K562 (cell line): Measurements from ENCODE around the gene MRGPRE. TPM values are rescaled to one million over a fixed set of nuclear protein-coding genes. Genes with fewer than 3 reads are reported as not detected.

ENCODE experiments used
- ATAC-seq: fragments of 200-7000 bp; cut with Tn5 transposase; 3 replicates; pipeline ENCODE4 v1.9.1; 2020; ENCODE audit warnings: moderate library complexity
- BruUV-seq: library from RNA; stranded (reverse); fragments of 400-500 nt; replicated peaks from 2 replicates; lab custom pipeline; 2021; lab: Mats Ljungman, UMichigan
- CTCF ChIA-PET: fragments of 300-600 bp; formaldehyde crosslinking; extraction: SDS; loops from one replicate; lab custom pipeline; 2021; ENCODE audit warnings: low intra/inter-chr PET ratio; lab: Yijun Ruan, JAX
- POLR2A ChIA-PET: fragments of 300-600, 350-650 bp; sonication (Branson Sonifier 250); formaldehyde crosslinking; extraction: SDS; loops from one replicate; lab custom pipeline; 2021; ENCODE audit warnings: antibody characterized with exemption, inconsistent platforms; lab: Yijun Ruan, JAX
- DNase-seq, 4 experiments: peaks; one replicate each; pipeline versions ENCODE4 v3.0.0 to v3.0.0-alpha.2; 2011 to 2018; ENCODE audit warnings: low spot score in 3 of 4, mixed read lengths in 3 of 4; ENCODE audit errors: extremely low read depth in 1 of 4
- FAIRE-seq: peaks from 2 replicates; lab custom pipeline; 2011; peaks lifted over from hg19 to GRCh38; lab: Jason Lieb, UNC
- H2AFZ ChIP-seq: 2 replicates; pipeline ENCODE4 v1.6.0; 2011; ENCODE audit warnings: low read depth, low read length, control low read depth, inconsistent platforms
- H3K27ac ChIP-seq: fragments of 200-600 bp; 3 replicates; pipeline ENCODE4 v1.8.0; 2011; ENCODE audit warnings: low read depth, mild to moderate bottlenecking, control low read depth, inconsistent platforms, low read length, moderate library complexity, mixed read lengths; ENCODE audit errors: extremely low read depth
- H3K27me3 ChIP-seq, 2 experiments: fragments of 300-600 bp in 1 of 2; 2 replicates in 1 of 2; 3 replicates in 1 of 2; pipeline versions ENCODE4 v1.6.0 to v1.8.0; 2011; ENCODE audit warnings: inconsistent platforms in 2 of 2, low read length in 2 of 2, mild to moderate bottlenecking in 1 of 2, mixed read lengths in 1 of 2, moderate library complexity in 1 of 2; ENCODE audit not compliant: control insufficient read depth in 2 of 2, insufficient read depth in 2 of 2
- H3K36me3 ChIP-seq: fragments of 300-600 bp; 3 replicates; pipeline ENCODE4 v1.8.0; 2011; ENCODE audit warnings: mild to moderate bottlenecking, low read length, inconsistent platforms; ENCODE audit not compliant: control insufficient read depth, insufficient read depth
- H3K4me1 ChIP-seq, 2 experiments: fragments of 200-600 bp in 1 of 2; replicated peaks in 1 of 2; 2 replicates in 1 of 2; 3 replicates in 1 of 2; pipeline versions ENCODE4 v1.5.1 to v1.8.0; 2011; ENCODE audit warnings: inconsistent platforms in 2 of 2, low read length in 2 of 2, mild to moderate bottlenecking in 1 of 2, mixed read lengths in 1 of 2, moderate library complexity in 1 of 2; ENCODE audit not compliant: control insufficient read depth in 2 of 2, insufficient read depth in 2 of 2
- H3K4me2 ChIP-seq: 2 replicates; pipeline ENCODE4 v1.6.1; 2011; ENCODE audit warnings: low read length, control low read depth, inconsistent platforms, mixed read lengths; ENCODE audit not compliant: insufficient read depth
- H3K4me3 ChIP-seq: fragments of 200-600 bp; sonication (generic), shearing (Covaris generic); 2 replicates; pipeline ENCODE4 v1.5.1; 2016; ENCODE audit warnings: control low read depth, inconsistent platforms
- H3K79me2 ChIP-seq: fragments of 200-600 bp; 3 replicates; pipeline ENCODE4 v1.8.0; 2011; ENCODE audit warnings: low read length, inconsistent platforms; ENCODE audit not compliant: control insufficient read depth, insufficient read depth
- H3K9ac ChIP-seq, 2 experiments: 2 replicates each; pipeline versions ENCODE4 v1.6.0 to v1.6.1; 2011; ENCODE audit warnings: low read depth in 2 of 2, low read length in 2 of 2, control low read depth in 1 of 2, inconsistent platforms in 1 of 2, mild to moderate bottlenecking in 1 of 2, mixed read lengths in 1 of 2; ENCODE audit not compliant: insufficient read depth in 1 of 2
- H3K9me1 ChIP-seq: one replicate; pipeline ENCODE4 v1.6.0; 2011; ENCODE audit warnings: inconsistent platforms, mild to moderate bottlenecking, low read length, moderate library complexity; ENCODE audit not compliant: control insufficient read depth, insufficient read depth
- H3K9me3 ChIP-seq: replicated peaks from 2 replicates; pipeline ENCODE4 v1.5.1; 2011; ENCODE audit warnings: low read depth, low read length, inconsistent platforms; ENCODE audit not compliant: control insufficient read depth, insufficient read depth
- H4K20me1 ChIP-seq: replicated peaks from 2 replicates; pipeline ENCODE4 v1.6.1; 2011; ENCODE audit warnings: low read length, inconsistent platforms, mixed read lengths; ENCODE audit not compliant: control insufficient read depth, insufficient read depth
- ADNP ChIP-seq: fragments of 200-800 bp; sonication (Bioruptor generic); IDR thresholded peaks from 2 replicates; pipeline ENCODE4 v1.6.1; 2016; ENCODE audit warnings: missing genetic modification characterization, missing compliant biosample characterization
- CBX1 ChIP-seq: sonication (generic); IDR thresholded peaks from 2 replicates; pipeline ENCODE4 v1.6.1; 2016; ENCODE audit warnings: antibody characterized with exemption, low read depth, mild to moderate bottlenecking
- EGR1 ChIP-seq: fragments of 450-650 bp; conservative IDR thresholded peaks from 2 replicates; pipeline ENCODE4 v1.6.1; 2017; ENCODE audit warnings: mild to moderate bottlenecking
- GABPA ChIP-seq: fragments of 200-800 bp; sonication (Bioruptor generic); conservative IDR thresholded peaks from 2 replicates; pipeline ENCODE4 v1.6.1; 2016; ENCODE audit warnings: low read depth, missing genetic modification characterization, missing compliant biosample characterization
- GABPB1 ChIP-seq: sonication (generic); formaldehyde crosslinking; IDR thresholded peaks from 2 replicates; pipeline ENCODE4 v1.8.0; 2022; ENCODE audit warnings: mild to moderate bottlenecking, missing genetic modification reagents
- HMG20B ChIP-seq: fragments of 250-450 bp; sonication (Bioruptor Pico); IDR thresholded peaks from 2 replicates; pipeline ENCODE4 v1.5.0; 2021; ENCODE audit warnings: mild to moderate bottlenecking
- NBN ChIP-seq: fragments of 450-650 bp; IDR thresholded peaks from 2 replicates; pipeline ENCODE4 v1.6.1; 2016; ENCODE audit warnings: low read depth, mild to moderate bottlenecking
- NR4A1 ChIP-seq, 2 experiments: fragments of 250-450 bp in 1 of 2; fragments of 450-650 bp in 1 of 2; sonication (Bioruptor Pico) in 1 of 2; IDR thresholded peaks; 2 replicates each; pipeline versions ENCODE4 v1.4.0 to v1.6.1; 2016 to 2020; ENCODE audit warnings: mild to moderate bottlenecking in 2 of 2, missing compliant biosample characterization in 1 of 2, missing genetic modification characterization in 1 of 2, moderate library complexity in 1 of 2
- NRF1 ChIP-seq, 2 experiments: fragments of 450-650 bp; IDR thresholded peaks in 1 of 2; conservative IDR thresholded peaks in 1 of 2; 2 replicates each; pipeline ENCODE4 v1.6.1; 2014; ENCODE audit warnings: mild to moderate bottlenecking in 2 of 2
- NUFIP1 ChIP-seq: fragments of 450-650 bp; IDR thresholded peaks from 2 replicates; pipeline ENCODE4 v1.6.1; 2018; ENCODE audit not compliant: partially characterized antibody
- PBX2 ChIP-seq, 2 experiments: IDR thresholded peaks in 1 of 2; conservative IDR thresholded peaks in 1 of 2; 2 replicates each; pipeline ENCODE4 v1.6.1; 2016; ENCODE audit warnings: low read depth in 2 of 2, mild to moderate bottlenecking in 1 of 2, missing compliant biosample characterization in 1 of 2, missing genetic modification characterization in 1 of 2, moderate library complexity in 1 of 2
- POLR2AphosphoS2 ChIP-seq: IDR thresholded peaks from 2 replicates; pipeline ENCODE4 v1.6.1; 2012; ENCODE audit warnings: low read length, improper control_type of control experiment
- SP1 ChIP-seq: sonication (generic); formaldehyde crosslinking; IDR thresholded peaks from 2 replicates; pipeline ENCODE4 v1.8.1; 2022; ENCODE audit warnings: mild to moderate bottlenecking, missing genetic modification reagents
- TAF7 ChIP-seq: fragments of 450-650 bp; IDR thresholded peaks from 2 replicates; pipeline ENCODE4 v1.6.1; 2016; ENCODE audit warnings: missing genetic modification characterization, missing compliant biosample characterization
- U2AF2 ChIP-seq: fragments of 200-400 bp; formaldehyde crosslinking; optimal IDR thresholded peaks from 2 replicates; pipeline ENCODE3; 2017; ENCODE audit warnings: low read depth, mild to moderate bottlenecking, low read length
- ZBTB17 ChIP-seq: fragments of 450-650 bp; formaldehyde crosslinking; IDR thresholded peaks from 2 replicates; pipeline ENCODE4 v1.4.0; 2020; ENCODE audit warnings: mild to moderate bottlenecking
- ZNF23 ChIP-seq: fragments of 250-450 bp; sonication (Bioruptor Pico); IDR thresholded peaks from 2 replicates; pipeline ENCODE4 v1.4.0; 2020; ENCODE audit warnings: mild to moderate bottlenecking
- ZZZ3 ChIP-seq: fragments of 450-650 bp; IDR thresholded peaks from 2 replicates; pipeline ENCODE4 v1.6.1; 2016; ENCODE audit warnings: antibody characterized with exemption, mild to moderate bottlenecking, moderate library complexity
- WGBS: fragments of 100-300 bp; shearing (Covaris generic); methylation state at CpG from one replicate; pipeline ENCODE4 v1.1.6; 2016; ENCODE audit warnings: low coverage, mixed read lengths; ENCODE audit not compliant: insufficient coverage; ENCODE audit errors: missing lambda C conversion rate; 5-methylcytosine and 5-hydroxymethylcytosine counted together
- in situ Hi-C: fragments of 300-500 bp; cut with MboI; formaldehyde crosslinking; loops from 4 replicates; pipeline ENCODE4 v1.15.0; 2018; ENCODE audit warnings: inconsistent platforms, mixed read lengths
- intact Hi-C: fragments of 100-400 bp; cut with micrococcal nuclease; formaldehyde crosslinking; loops from 2 replicates; pipeline ENCODE4 v1.14.2; 2022
- polyA plus RNA-seq, 8 experiments: library from polyadenylated mRNA; depleted of rRNA in 4 of 8; stranded (reverse) in 5 of 8; unstranded in 3 of 8; fragments of >200 nt; fragmentation: Nextera tagmentation in 2 of 8; fragmentation: Illumina TruSeq in 1 of 8; extraction: Ambion mirVana in 2 of 8; extraction: Trizol in 1 of 8; gene quantifications; 2 replicates each; pipeline versions ENCODE4 v1.2.1 to v1.2.3, GENCODE V29; 2011 to 2014; ENCODE audit warnings: inconsistent platforms in 1 of 8, missing spikeins in 1 of 8
- total RNA-seq, 7 experiments: library from RNA; depleted of rRNA in 6 of 7; stranded (reverse); fragments of >200 nt in 6 of 7; fragmentation: Illumina TruSeq in 2 of 7; extraction: Trizol in 2 of 7; gene quantifications; 2 replicates each; pipeline versions ENCODE4 v1.2.1 to v1.2.3, GENCODE V29; 2011 to 2021; ENCODE audit warnings: low replicate concordance in 1 of 7

MRGPRE gene
- total and polyA plus RNA-seq, 9 of the 15 experiments (the other 6 are each of a cell fraction or from before 2014, with no cell fraction given): not detected

GRCh38 chr11:3197044-3197695, 35.0 kb downstream of the MRGPRE start:
- CTCF ChIA-PET: no interaction called here
- no peak overlapping the region for H3K4me3 ChIP-seq
- BruUV-seq: no TSS peak
- H3K9me3 ChIP-seq: no peaks in the 10 kb centered on the region
- H3K4me1 ChIP-seq: peaks cover 0 to 58% of the 10 kb centered on the region in 2 experiments; a peak in 3 of 5 replicates
- TF ChIP-seq GABPB1 (no peak), GABPA (tag) (no peak), ADNP (no peak), POLR2AphosphoS2 (no peak), SP1 (no peak), NR4A1 (CRISPR knock-in tag; IDR thresholded peaks at IDR 0.05) (no peak), NR4A1 (tag; IDR thresholded peaks at IDR 0.05) (no peak), ZNF23 (CRISPR knock-in tag) (no peak), NUFIP1 (no peak), CBX1 (no peak), PBX2 (CRISPR knock-in tag; IDR thresholded peaks at IDR 0.05; ENCODE audit: low read depth) (no peak), PBX2 (tag; conservative IDR thresholded peaks at IDR 0.05; ENCODE audit: low read depth) (no peak), U2AF2 (no peak), NBN (no peak), HMG20B (CRISPR knock-in tag) (no peak), TAF7 (tag) (no peak), ZZZ3 (no peak), EGR1 (no peak), ZBTB17 (CRISPR knock-in tag) (no peak), NRF1 (conservative IDR thresholded peaks at IDR 0.05 in 1 of 2, IDR thresholded peaks at IDR 0.05 in 1 of 2) (no peak)
- no peak for DNase-seq
- H3K4me2 ChIP-seq: no peak overlapping the region
- peaks cover 2% of the 10 kb centered on the region for H4K20me1 ChIP-seq
- H3K36me3 ChIP-seq: no peaks in the 10 kb centered on the region
- peaks cover 23 to 49% of the 10 kb centered on the region in 2 experiments; a peak in 4 of 5 replicates for H3K27me3 ChIP-seq
- H2AFZ ChIP-seq: no peak overlapping the region
- H3K9me1 ChIP-seq: no peaks in the 10 kb centered on the region
- H3K79me2 ChIP-seq: no peaks in the 10 kb centered on the region
- no peak overlapping the region; a peak in 1 of 4 replicates for H3K9ac ChIP-seq
- WGBS: 31% methylated on average over 10 of the region's 11 CpGs
- no peak overlapping the region for H3K27ac ChIP-seq
- intact Hi-C loops: no loop called here
- ATAC-seq: no peak
- in situ Hi-C loops: no loop called here
- no peak for FAIRE-seq
- POLR2A ChIA-PET: interaction anchor here (0.6 to 1.5 kb wide), 3 partner anchors 20 to 184 kb away, joined by 3 read pairs; no protein-coding TSS in a partner anchor
